ENCODE data around the gene PGM2L1.

Gene PGM2L1

GRCh38 chr11:74373382-74373781, 24.9 kb downstream of the PGM2L1 start:
- Histone ChIP-seq H3K9me2 (replicated peaks; ENCODE audit: insufficient read depth, low read length) (no peaks in the 10 kb centered on the region), H2AFZ (ENCODE audit: low read depth, low read length, severe bottlenecking) (no peak overlapping the region)

GRCh38 chr11:74371269-74372052, 26.8 kb downstream of the PGM2L1 start:
- no peak overlapping the region for H3K27ac ChIP-seq (ENCODE audit: low read depth, low read length)
- no peaks in the 10 kb centered on the region for H3K36me3 ChIP-seq (ENCODE audit: low read length)
- H4K20me1 ChIP-seq (ENCODE audit: low read depth, low read length) = no peaks in the 10 kb centered on the region
- H3K27me3 ChIP-seq (ENCODE audit: low read length) = no peaks in the 10 kb centered on the region
- H3K9ac ChIP-seq (ENCODE audit: low read length) = no peak overlapping the region
- H3F3A ChIP-seq (ENCODE audit: insufficient read depth) = no peaks in the 10 kb centered on the region
- TF ChIP-seq CTCF (IDR thresholded peaks at IDR 0.05; ENCODE audit: insufficient read depth, low read length, poor library complexity, severe bottlenecking) (no peak), EZH2phosphoT487 (conservative IDR thresholded peaks at IDR 0.05; ENCODE audit: low read length) (no peak)
- H3K79me2 ChIP-seq (ENCODE audit: insufficient read depth, low read length) = no peaks in the 10 kb centered on the region
- no peak overlapping the region for H3K4me3 ChIP-seq (ENCODE audit: insufficient read depth, low read length, poor library complexity, severe bottlenecking)
- no peaks in the 10 kb centered on the region for H3K9me3 ChIP-seq (ENCODE audit: insufficient read depth, low read length)
- no peak overlapping the region for H2AFZ ChIP-seq (ENCODE audit: low read depth, low read length, severe bottlenecking)
- H3K4me2 ChIP-seq (ENCODE audit: low read depth, low read length, poor library complexity, severe bottlenecking) = no peak overlapping the region
- H3K9me2 ChIP-seq (replicated peaks; ENCODE audit: insufficient read depth, low read length) = no peaks in the 10 kb centered on the region

More at GRCh38 chr11:74373382-74373781, 24.9 kb downstream of the PGM2L1 start:
- Histone ChIP-seq H3K79me2 (ENCODE audit: insufficient read depth, low read length) (no peaks in the 10 kb centered on the region), H4K20me1 (ENCODE audit: low read depth, low read length) (no peaks in the 10 kb centered on the region), H3K27ac (ENCODE audit: low read depth, low read length) (no peak overlapping the region), H3K27me3 (ENCODE audit: low read length) (no peaks in the 10 kb centered on the region), H3K9me3 (ENCODE audit: insufficient read depth, low read length) (no peaks in the 10 kb centered on the region), H3F3A (ENCODE audit: insufficient read depth) (no peaks in the 10 kb centered on the region), H3K9ac (ENCODE audit: low read length) (no peak overlapping the region), H3K4me3 (ENCODE audit: insufficient read depth, low read length, poor library complexity, severe bottlenecking) (no peak overlapping the region), H3K4me2 (ENCODE audit: low read depth, low read length, poor library complexity, severe bottlenecking) (no peak overlapping the region), H3K36me3 (ENCODE audit: low read length) (no peaks in the 10 kb centered on the region)
- TF ChIP-seq EZH2phosphoT487 (conservative IDR thresholded peaks at IDR 0.05; ENCODE audit: low read length) = no peak
- no peak for TF ChIP-seq CTCF (IDR thresholded peaks at IDR 0.05; ENCODE audit: insufficient read depth, low read length, poor library complexity, severe bottlenecking)

- no peaks in the 10 kb centered on the region for H3F3A ChIP-seq (ENCODE audit: insufficient read depth)
- no peak overlapping the region for H3K9ac ChIP-seq (ENCODE audit: low read length)
- no peaks in the 10 kb centered on the region for H3K79me2 ChIP-seq (ENCODE audit: insufficient read depth, low read length)
- H3K27me3 ChIP-seq (ENCODE audit: low read length) = no peaks in the 10 kb centered on the region
- no peak overlapping the region for H3K4me3 ChIP-seq (ENCODE audit: insufficient read depth, low read length, poor library complexity, severe bottlenecking)
- H3K27ac ChIP-seq (ENCODE audit: low read depth, low read length) = no peak overlapping the region
- no peaks in the 10 kb centered on the region for H4K20me1 ChIP-seq (ENCODE audit: low read depth, low read length)
- H3K9me2 ChIP-seq (replicated peaks; ENCODE audit: insufficient read depth, low read length) = no peaks in the 10 kb centered on the region
- no peaks in the 10 kb centered on the region for H3K36me3 ChIP-seq (ENCODE audit: low read length)
- no peak overlapping the region for H2AFZ ChIP-seq (ENCODE audit: low read depth, low read length, severe bottlenecking)
- no peak overlapping the region for H3K4me2 ChIP-seq (ENCODE audit: low read depth, low read length, poor library complexity, severe bottlenecking)
- H3K9me3 ChIP-seq (ENCODE audit: insufficient read depth, low read length) = no peaks in the 10 kb centered on the region
- no peak for TF ChIP-seq CTCF (IDR thresholded peaks at IDR 0.05; ENCODE audit: insufficient read depth, low read length, poor library complexity, severe bottlenecking)
- no peak for TF ChIP-seq EZH2phosphoT487 (conservative IDR thresholded peaks at IDR 0.05; ENCODE audit: low read length)
These were observed 28.1 kb downstream of the PGM2L1 start for GRCh38 chr11:74370123-74370522.
